Fibroblast of lung (primary cell): ENCODE data around the gene EXOSC3.

Experiments
- EZH2 ChIP-seq: IDR thresholded peaks from 2 replicates; pipeline ENCODE4 v1.5.1; 2012; ENCODE audit warnings: low read length, control low read depth, mild to moderate bottlenecking; ENCODE audit errors: missing control alignments
- TF ChIP-seq, protein P1 (sequence below), 2 donors: IDR thresholded peaks in 1 of 2; conservative IDR thresholded peaks in 1 of 2; 1 replicate in 1 of 2; 2 replicates in 1 of 2; pipeline ENCODE4 v1.5.1; 2011 to 2012; ENCODE audit warnings: low read length in 2 of 2, control low read depth in 1 of 2, inconsistent platforms in 1 of 2, low read depth in 1 of 2, mild to moderate bottlenecking in 1 of 2

DNA sequence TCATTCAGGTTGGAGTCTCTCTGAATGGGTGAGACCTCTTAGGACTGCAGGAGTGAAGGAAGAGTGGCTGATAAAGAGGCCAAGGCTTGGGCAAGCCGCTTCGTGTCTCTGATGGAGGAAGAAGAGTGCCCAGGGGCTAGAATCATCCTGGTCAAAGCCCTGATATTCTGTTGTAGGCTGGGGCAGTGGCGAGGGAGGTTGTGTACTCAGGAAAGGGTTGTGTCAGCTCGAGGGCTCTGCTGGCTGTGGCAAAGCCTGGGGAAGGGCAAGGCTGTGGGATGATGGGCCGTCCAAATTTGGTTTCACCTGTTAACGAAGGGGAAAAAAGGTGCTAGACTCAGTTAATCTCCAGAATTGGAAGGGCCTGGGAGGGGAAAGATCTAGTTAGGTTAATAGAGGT, 33.7 kb downstream of the EXOSC3 start:
- TF ChIP-seq, protein P1, sequence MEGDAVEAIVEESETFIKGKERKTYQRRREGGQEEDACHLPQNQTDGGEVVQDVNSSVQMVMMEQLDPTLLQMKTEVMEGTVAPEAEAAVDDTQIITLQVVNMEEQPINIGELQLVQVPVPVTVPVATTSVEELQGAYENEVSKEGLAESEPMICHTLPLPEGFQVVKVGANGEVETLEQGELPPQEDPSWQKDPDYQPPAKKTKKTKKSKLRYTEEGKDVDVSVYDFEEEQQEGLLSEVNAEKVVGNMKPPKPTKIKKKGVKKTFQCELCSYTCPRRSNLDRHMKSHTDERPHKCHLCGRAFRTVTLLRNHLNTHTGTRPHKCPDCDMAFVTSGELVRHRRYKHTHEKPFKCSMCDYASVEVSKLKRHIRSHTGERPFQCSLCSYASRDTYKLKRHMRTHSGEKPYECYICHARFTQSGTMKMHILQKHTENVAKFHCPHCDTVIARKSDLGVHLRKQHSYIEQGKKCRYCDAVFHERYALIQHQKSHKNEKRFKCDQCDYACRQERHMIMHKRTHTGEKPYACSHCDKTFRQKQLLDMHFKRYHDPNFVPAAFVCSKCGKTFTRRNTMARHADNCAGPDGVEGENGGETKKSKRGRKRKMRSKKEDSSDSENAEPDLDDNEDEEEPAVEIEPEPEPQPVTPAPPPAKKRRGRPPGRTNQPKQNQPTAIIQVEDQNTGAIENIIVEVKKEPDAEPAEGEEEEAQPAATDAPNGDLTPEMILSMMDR (conservative IDR thresholded peaks at IDR 0.05 in 1 of 2, IDR thresholded peaks at IDR 0.05 in 1 of 2; ENCODE audit: low read depth in 1 of 2, low read length in 2 of 2), result no peak
- no peak for TF ChIP-seq EZH2
